ENCODE measurements around the gene TSPAN8. TPM values are rescaled to one million over a fixed set of nuclear protein-coding genes. Genes with fewer than 3 reads are reported as not detected.

The TSPAN8 gene
- total and polyA plus RNA-seq, 4 donors: 5.0 to 18.6 (median 9.4) TPM

GRCh38 chr12:71085575-71085974, 72.2 kb downstream of the TSPAN8 start:
- no peaks in the 10 kb centered on the region for H3K36me3 ChIP-seq (ENCODE audit: control insufficient read depth in 4 of 4, insufficient read depth in 4 of 4, low read length in 4 of 4)
- no peaks in the 10 kb centered on the region for H3K27me3 ChIP-seq (ENCODE audit: control insufficient read depth in 3 of 3, insufficient read depth in 3 of 3, low read length in 2 of 3)
- no peaks in the 10 kb centered on the region for H3K4me1 ChIP-seq (ENCODE audit: control insufficient read depth in 5 of 5, insufficient read depth in 5 of 5, low read length in 5 of 5)
- no peak for ATAC-seq (ENCODE audit: insufficient read depth, low FRiP score)
- TF ChIP-seq CTCF (IDR thresholded peaks at IDR 0.05; ENCODE audit: control extremely low read depth, extremely low read depth): no peak
- H3K9ac ChIP-seq (ENCODE audit: insufficient read depth in 1 of 2, low read length in 2 of 2): no peak overlapping the region
- H3K4me3 ChIP-seq: no peak overlapping the region
- DNase-seq: no peak
- no peak overlapping the region for H3K27ac ChIP-seq (ENCODE audit: low read depth in 1 of 2, low read length in 1 of 2)
- 80 to 88% methylated on average over 1 of the region's 1 CpG for WGBS, 2 donors
- H3K9me3 ChIP-seq (ENCODE audit: control insufficient read depth in 4 of 4, insufficient read depth in 3 of 4, low read length in 3 of 4): no peaks in the 10 kb centered on the region

- Histone ChIP-seq H3K27me3 (ENCODE audit: control insufficient read depth in 3 of 3, insufficient read depth in 3 of 3, low read length in 2 of 3) (no peaks in the 10 kb centered on the region), H3K9me3 (ENCODE audit: control insufficient read depth in 4 of 4, insufficient read depth in 3 of 4, low read length in 3 of 4) (no peaks in the 10 kb centered on the region), H3K4me3 (no peak overlapping the region), H3K9ac (ENCODE audit: insufficient read depth in 1 of 2, low read length in 2 of 2) (no peak overlapping the region), H3K4me1 (ENCODE audit: control insufficient read depth in 5 of 5, insufficient read depth in 5 of 5, low read length in 5 of 5) (no peaks in the 10 kb centered on the region), H3K27ac (ENCODE audit: low read depth in 1 of 2, low read length in 1 of 2) (no peak overlapping the region), H3K36me3 (ENCODE audit: control insufficient read depth in 4 of 4, insufficient read depth in 4 of 4, low read length in 4 of 4) (no peaks in the 10 kb centered on the region)
- ATAC-seq (ENCODE audit: insufficient read depth, low FRiP score) (no peak), DNase-seq (no peak)
- TF ChIP-seq CTCF (IDR thresholded peaks at IDR 0.05; ENCODE audit: control extremely low read depth, extremely low read depth): no peak
- WGBS, 2 donors: 75 to 84% methylated on average over 2 of the region's 2 CpGs
Observed at GRCh38 chr12:71075743-71076142, 82.1 kb downstream of the TSPAN8 start.

Other genes starting within 250 kb of the TSPAN8 start
- gene PTPRR, start 237.3 kb downstream of the TSPAN8 start, total RNA-seq: 1 to 10 TPM in 1 of 2 donors, under 1 TPM in 1; 0.98 to 1.5 TPM
- gene PTPRR, start 237.3 kb downstream of the TSPAN8 start, polyA plus RNA-seq: under 1 TPM; 0.17 to 0.24 TPM

All from lung (tissue), 12 donors.